KMS-11 (cell line): ENCODE measurements around the gene CABCOCO1.

Experiments
- H2AFZ ChIP-seq: fragments of 200-600 bp; sonication (generic); 2 replicates; pipeline ENCODE4 v1.6.1; 2016; ENCODE audit warnings: antibody characterized with exemption, mixed run types, low read depth
- H3K27ac ChIP-seq: fragments of 200-600 bp; sonication (generic); 2 replicates; pipeline ENCODE4 v1.6.1; 2016; ENCODE audit warnings: mild to moderate bottlenecking, mixed run types
- H3K27me3 ChIP-seq: fragments of 200-600 bp; sonication (generic); 2 replicates; pipeline ENCODE4 v1.6.1; 2017; ENCODE audit warnings: mild to moderate bottlenecking, low read depth, mixed run types, moderate library complexity; ENCODE audit not compliant: insufficient read depth
- H3K36me3 ChIP-seq: fragments of 200-600 bp; sonication (generic); 2 replicates; pipeline ENCODE4 v1.6.1; 2017; ENCODE audit warnings: mild to moderate bottlenecking, mixed run types; ENCODE audit not compliant: insufficient read depth
- H3K4me1 ChIP-seq: fragments of 200-600 bp; sonication (generic); 2 replicates; pipeline ENCODE4 v1.6.1; 2016; ENCODE audit warnings: mild to moderate bottlenecking, low read depth, mixed run types; ENCODE audit not compliant: poor library complexity, severe bottlenecking
- H3K4me2 ChIP-seq: fragments of 200-600 bp; sonication (generic); 2 replicates; pipeline ENCODE4 v1.7.0; 2016; ENCODE audit warnings: mild to moderate bottlenecking, mixed run types
- H3K4me3 ChIP-seq: fragments of 200-600 bp; sonication (generic); IDR thresholded peaks from 2 replicates; pipeline ENCODE4 v1.6.1; 2017; ENCODE audit warnings: low read depth, low read length, mixed read lengths; ENCODE audit not compliant: insufficient read depth
- H3K79me2 ChIP-seq: fragments of 200-600 bp; sonication (generic); 2 replicates; pipeline ENCODE4 v1.6.1; 2016; ENCODE audit warnings: low read depth, mixed run types; ENCODE audit not compliant: insufficient read depth
- H3K9ac ChIP-seq: fragments of 200-600 bp; sonication (generic); 2 replicates; pipeline ENCODE4 v1.6.1; 2016; ENCODE audit warnings: mild to moderate bottlenecking, mixed run types
- H4K20me1 ChIP-seq: fragments of 200-600 bp; sonication (generic); 2 replicates; pipeline ENCODE4 v1.6.1; 2016; ENCODE audit warnings: mild to moderate bottlenecking, mixed run types; ENCODE audit not compliant: insufficient read depth
- TF ChIP-seq, protein P1 (sequence below): fragments of 200-600 bp; sonication (generic); conservative IDR thresholded peaks from 2 replicates; pipeline ENCODE4 v1.6.1; 2017; ENCODE audit warnings: low read depth, mild to moderate bottlenecking, antibody characterized with exemption, low read length, moderate library complexity, mixed read lengths

Gene CABCOCO1

DNA sequence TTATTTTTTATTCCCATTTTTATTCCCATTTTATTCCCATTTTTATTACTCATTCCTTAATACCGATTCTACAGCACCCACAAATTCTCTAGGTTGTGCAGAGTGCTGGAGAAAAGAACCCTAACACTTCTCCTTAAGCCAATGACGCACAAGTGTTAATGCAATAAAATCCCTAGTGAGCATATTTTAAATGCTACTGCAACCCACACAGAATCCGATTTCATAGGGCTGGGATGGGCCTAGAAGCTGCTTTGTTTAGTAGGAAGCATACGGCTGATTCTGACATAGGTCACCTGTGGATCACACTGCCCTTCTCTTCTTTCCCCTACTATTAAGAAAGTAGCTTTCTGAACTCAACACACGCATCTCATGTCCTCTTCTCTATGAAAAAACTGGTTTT lies 45.1 kb upstream of the CABCOCO1 start:
- TF ChIP-seq, protein P1, sequence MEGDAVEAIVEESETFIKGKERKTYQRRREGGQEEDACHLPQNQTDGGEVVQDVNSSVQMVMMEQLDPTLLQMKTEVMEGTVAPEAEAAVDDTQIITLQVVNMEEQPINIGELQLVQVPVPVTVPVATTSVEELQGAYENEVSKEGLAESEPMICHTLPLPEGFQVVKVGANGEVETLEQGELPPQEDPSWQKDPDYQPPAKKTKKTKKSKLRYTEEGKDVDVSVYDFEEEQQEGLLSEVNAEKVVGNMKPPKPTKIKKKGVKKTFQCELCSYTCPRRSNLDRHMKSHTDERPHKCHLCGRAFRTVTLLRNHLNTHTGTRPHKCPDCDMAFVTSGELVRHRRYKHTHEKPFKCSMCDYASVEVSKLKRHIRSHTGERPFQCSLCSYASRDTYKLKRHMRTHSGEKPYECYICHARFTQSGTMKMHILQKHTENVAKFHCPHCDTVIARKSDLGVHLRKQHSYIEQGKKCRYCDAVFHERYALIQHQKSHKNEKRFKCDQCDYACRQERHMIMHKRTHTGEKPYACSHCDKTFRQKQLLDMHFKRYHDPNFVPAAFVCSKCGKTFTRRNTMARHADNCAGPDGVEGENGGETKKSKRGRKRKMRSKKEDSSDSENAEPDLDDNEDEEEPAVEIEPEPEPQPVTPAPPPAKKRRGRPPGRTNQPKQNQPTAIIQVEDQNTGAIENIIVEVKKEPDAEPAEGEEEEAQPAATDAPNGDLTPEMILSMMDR, result no peak
- no peaks in the 10 kb centered on the region for H4K20me1 ChIP-seq
- H3K4me2 ChIP-seq, result no peak overlapping the region
- no peaks in the 10 kb centered on the region for H3K79me2 ChIP-seq
- no peaks in the 10 kb centered on the region for H3K36me3 ChIP-seq
- H3K27me3 ChIP-seq, result no peaks in the 10 kb centered on the region
- H3K27ac ChIP-seq, result no peak overlapping the region
- no peaks in the 10 kb centered on the region for H3K4me1 ChIP-seq
- H2AFZ ChIP-seq, result no peak overlapping the region
- no peak overlapping the region for H3K9ac ChIP-seq
- H3K4me3 ChIP-seq, result no peak overlapping the region

GRCh38 chr10:61618388-61618961 lies 44.3 kb upstream of the CABCOCO1 start:
- Histone ChIP-seq H3K79me2 (no peaks in the 10 kb centered on the region), H3K27me3 (no peaks in the 10 kb centered on the region), H4K20me1 (no peaks in the 10 kb centered on the region), H2AFZ (no peak overlapping the region), H3K4me2 (no peak overlapping the region), H3K9ac (no peak overlapping the region), H3K4me3 (no peak overlapping the region), H3K27ac (no peak overlapping the region), H3K4me1 (no peaks in the 10 kb centered on the region), H3K36me3 (no peaks in the 10 kb centered on the region)
- TF ChIP-seq, protein P1, result no peak

GRCh38 chr10:61620506-61620905 lies 42.2 kb upstream of the CABCOCO1 start:
- Histone ChIP-seq H2AFZ (no peak overlapping the region), H3K27me3 (no peaks in the 10 kb centered on the region), H3K36me3 (no peaks in the 10 kb centered on the region), H3K4me1 (no peaks in the 10 kb centered on the region), H4K20me1 (no peaks in the 10 kb centered on the region), H3K27ac (no peak overlapping the region), H3K79me2 (no peaks in the 10 kb centered on the region), H3K4me2 (no peak overlapping the region), H3K9ac (no peak overlapping the region), H3K4me3 (no peak overlapping the region)
- TF ChIP-seq, protein P1, result no peak

DNA sequence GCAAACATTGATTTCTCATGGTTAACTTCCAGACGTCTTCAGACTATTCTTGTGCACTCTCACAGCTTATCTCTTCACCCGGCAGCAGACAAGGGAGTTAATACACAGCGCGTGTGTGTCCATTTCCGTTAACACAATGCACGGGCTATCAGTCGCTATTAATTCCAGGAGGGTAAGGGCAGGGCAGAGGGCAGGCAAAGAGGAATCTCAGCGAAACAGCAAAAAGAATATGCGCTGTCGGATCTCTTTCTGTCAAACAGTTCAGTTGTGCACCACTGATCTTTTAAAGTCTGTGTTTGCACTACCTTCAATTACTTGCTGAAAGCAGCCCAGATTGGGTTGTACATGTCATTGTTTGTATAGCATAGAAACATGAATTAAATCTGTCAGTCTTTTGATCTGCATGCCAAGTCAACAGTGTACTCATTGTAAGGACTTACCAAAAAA lies 41.1 kb upstream of the CABCOCO1 start:
- Histone ChIP-seq H3K4me2 (no peak overlapping the region), H4K20me1 (no peaks in the 10 kb centered on the region), H3K9ac (no peak overlapping the region), H3K79me2 (no peaks in the 10 kb centered on the region), H3K4me3 (no peak overlapping the region), H2AFZ (no peak overlapping the region), H3K4me1 (no peaks in the 10 kb centered on the region), H3K27ac (no peak overlapping the region), H3K27me3 (no peaks in the 10 kb centered on the region), H3K36me3 (no peaks in the 10 kb centered on the region)
- TF ChIP-seq, protein P1, result no peak
